NCI-H2107 treated with DMSO at 0.1 percent for 48 hours (cell line): ENCODE results near the gene LRRC43.
"Not testable (repeated sequence)": the region's sequence is repeated elsewhere in the genome, so short reads cannot be mapped to it uniquely, and the experiment has no call there.

Experiments
- DNase-seq: peaks from one replicate; lab custom pipeline; 2025; ENCODE audit not compliant: unreplicated experiment; lab: John Stamatoyannopoulos, UW

The LRRC43 gene

GRCh38 chr12:122189626-122190475, 6.9 kb downstream of the LRRC43 start:
- no peak for DNase-seq

GRCh38 chr12:122190842-122191668, 8.1 kb downstream of the LRRC43 start:
- DNase-seq: peak; percentile 64

GRCh38 chr12:122192441-122192840, 9.5 kb downstream of the LRRC43 start:
- no peak for DNase-seq

- no peak for DNase-seq
These were observed 11.9 kb downstream of the LRRC43 start for GRCh38 chr12:122194804-122195203.

- no peak for DNase-seq
These were observed 12.5 kb downstream of the LRRC43 start for GRCh38 chr12:122195405-122195804.

GRCh38 chr12:122197612-122197966, 14.7 kb downstream of the LRRC43 start:
- no peak for DNase-seq

- DNase-seq: no peak
These were observed 16.8 kb downstream of the LRRC43 start for GRCh38 chr12:122199484-122200355.

- DNase-seq: no peak
These were observed 17.7 kb downstream of the LRRC43 start for GRCh38 chr12:122200541-122201175.

- DNase-seq: no peak
These were observed 18.5 kb downstream of the LRRC43 start for GRCh38 chr12:122201381-122201780.

GRCh38 chr12:122202017-122202416, 19.1 kb downstream of the LRRC43 start:
- no peak for DNase-seq

- not testable (repeated sequence) for DNase-seq
These were observed 19.9 kb downstream of the LRRC43 start for GRCh38 chr12:122202811-122203210.

- no peak for DNase-seq
These were observed 20.6 kb downstream of the LRRC43 start, which contains the start of gene B3GNT4 for GRCh38 chr12:122203301-122204166. TSS of gene B3GNT4 (plus strand) at chr12:122203709. CDS start at chr12:122204619, 910 bp downstream.

- DNase-seq: no peak
These were observed 21.5 kb downstream of the LRRC43 start for GRCh38 chr12:122204167-122205052.

GRCh38 chr12:122205053-122205925, 22.4 kb downstream of the LRRC43 start:
- no peak for DNase-seq

- no peak for DNase-seq
These were observed 23.4 kb downstream of the LRRC43 start for GRCh38 chr12:122206111-122206881.

GRCh38 chr12:122206976-122207375, 24.1 kb downstream of the LRRC43 start:
- DNase-seq: no peak

- no peak for DNase-seq
These were observed 24.5 kb downstream of the LRRC43 start for GRCh38 chr12:122207391-122207790.
